Activated CD4-positive, alpha-beta T cell treated with anti-CD3 and anti-CD28 coated beads, Interleukin-2, Interleukin-4, amounts not matched to agents 100 ng/mL and 50 ng/mL, durations not matched to agents 16 hours and 8 hours (primary cell): ENCODE results near the gene FBXW5.

ENCODE experiments used
- DNase-seq: peaks from one replicate; pipeline ENCODE4 v3.0.0-alpha.2; 2020; ENCODE audit warnings: low spot score

Gene FBXW5

DNA sequence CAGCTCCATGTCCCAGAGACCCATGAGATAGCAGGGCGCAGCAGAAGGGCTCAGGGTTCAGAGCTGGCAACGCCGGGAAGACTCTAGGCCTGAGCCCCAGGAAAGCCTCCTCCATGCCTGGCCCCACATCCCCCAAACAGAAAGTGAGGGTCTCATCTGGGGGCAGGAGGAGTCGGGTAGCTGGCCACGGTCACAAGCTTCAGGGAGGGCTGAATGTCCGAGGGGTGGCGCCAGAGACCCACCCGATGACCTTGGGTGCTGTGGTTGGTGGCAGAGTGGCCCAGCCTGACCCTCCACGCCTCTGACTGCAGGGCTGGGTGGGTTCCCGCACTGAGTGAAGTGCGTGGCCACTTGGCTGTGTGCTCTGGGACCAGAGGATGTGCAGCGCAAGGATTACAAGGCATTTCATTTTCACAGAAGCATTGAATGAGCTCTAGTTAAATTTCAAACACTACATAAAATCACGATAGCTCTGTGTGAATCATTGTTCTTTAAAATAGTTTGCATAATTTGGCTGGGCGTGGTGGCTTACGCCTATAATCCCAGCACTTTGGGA is 3.5 kb upstream of the FBXW5 start:
- no peak for DNase-seq

DNA sequence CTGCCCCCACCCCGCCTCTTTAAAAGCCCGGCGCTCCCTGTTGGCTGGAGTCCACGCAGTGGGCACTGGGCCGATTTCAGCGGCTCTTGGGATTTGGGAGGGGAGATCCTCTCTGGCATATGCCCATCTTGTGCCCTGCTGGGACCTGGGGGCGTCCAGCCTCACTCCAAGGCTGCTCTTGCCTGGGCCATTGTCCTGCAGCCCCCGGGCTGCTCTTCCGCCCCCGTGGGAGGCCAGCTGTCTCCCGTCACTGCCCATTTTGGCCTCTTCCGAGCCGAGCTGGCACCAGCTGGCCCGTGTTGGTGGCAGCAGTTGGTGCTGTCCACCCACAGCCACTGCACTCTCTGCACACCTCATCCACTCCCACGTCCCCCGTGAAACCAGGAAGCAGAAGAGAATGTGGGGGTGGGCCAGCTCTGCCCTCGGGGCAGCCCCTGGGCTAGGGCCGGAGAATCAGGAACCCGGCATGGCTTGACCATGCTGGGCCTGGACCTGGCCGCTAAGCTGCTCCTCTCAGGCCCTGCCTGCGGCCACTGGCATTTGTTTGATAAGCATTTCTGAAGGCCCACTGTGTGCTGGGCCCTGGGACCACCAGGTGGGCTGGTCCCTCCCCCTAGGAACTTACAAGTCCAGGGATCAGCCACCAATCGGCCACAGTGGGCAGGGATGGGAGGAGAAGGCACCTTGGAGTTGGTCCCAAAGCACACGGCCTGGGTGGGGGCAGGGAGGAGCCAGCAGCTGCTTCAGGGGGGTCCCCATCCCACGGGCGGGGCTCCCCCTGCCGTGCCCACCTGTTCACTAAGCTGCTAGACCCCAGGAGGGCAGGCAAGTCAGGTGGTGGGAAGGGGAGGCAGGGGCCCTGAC is 2.7 kb upstream of the FBXW5 start:
- DNase-seq: no peak

DNA sequence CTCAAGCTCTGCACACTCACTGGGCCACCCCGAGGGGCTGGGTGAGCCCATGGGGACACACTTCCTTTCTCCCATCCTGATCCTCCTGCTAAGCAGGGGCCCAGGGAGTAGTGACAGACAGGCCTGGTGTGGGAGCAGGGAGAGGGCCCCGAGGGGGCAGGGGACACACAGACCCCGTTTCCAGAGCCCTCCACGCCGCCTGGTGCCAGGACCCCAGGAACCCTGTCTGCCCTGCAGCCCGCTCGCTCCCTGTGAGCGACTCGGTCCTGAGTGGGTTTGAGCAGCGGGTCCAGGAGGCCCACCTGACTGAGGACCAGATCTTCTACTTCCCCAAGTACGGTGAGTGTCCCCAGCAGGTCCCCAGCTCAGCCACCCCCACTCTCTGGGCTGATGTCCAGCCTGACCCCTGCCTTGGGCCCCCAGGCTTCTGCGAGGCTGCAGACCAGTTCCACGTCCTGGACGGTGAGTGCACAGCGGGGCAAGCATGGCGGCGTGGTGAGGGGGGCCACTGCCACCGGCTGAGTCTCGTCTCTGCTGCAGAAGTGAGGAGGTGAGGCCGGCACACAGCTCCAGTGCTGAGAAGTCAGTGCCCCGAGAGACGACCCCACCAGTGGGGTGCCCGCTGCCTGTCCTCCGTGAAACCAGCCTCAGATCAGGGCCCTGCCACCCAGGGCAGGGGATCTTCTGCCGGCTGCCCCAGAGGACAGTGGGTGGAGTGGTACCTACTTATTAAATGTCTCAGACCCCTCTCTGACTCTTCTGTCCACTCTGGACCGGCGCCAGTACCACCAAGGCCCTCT is 1.9 kb upstream of the FBXW5 start:
- no peak for DNase-seq

DNA sequence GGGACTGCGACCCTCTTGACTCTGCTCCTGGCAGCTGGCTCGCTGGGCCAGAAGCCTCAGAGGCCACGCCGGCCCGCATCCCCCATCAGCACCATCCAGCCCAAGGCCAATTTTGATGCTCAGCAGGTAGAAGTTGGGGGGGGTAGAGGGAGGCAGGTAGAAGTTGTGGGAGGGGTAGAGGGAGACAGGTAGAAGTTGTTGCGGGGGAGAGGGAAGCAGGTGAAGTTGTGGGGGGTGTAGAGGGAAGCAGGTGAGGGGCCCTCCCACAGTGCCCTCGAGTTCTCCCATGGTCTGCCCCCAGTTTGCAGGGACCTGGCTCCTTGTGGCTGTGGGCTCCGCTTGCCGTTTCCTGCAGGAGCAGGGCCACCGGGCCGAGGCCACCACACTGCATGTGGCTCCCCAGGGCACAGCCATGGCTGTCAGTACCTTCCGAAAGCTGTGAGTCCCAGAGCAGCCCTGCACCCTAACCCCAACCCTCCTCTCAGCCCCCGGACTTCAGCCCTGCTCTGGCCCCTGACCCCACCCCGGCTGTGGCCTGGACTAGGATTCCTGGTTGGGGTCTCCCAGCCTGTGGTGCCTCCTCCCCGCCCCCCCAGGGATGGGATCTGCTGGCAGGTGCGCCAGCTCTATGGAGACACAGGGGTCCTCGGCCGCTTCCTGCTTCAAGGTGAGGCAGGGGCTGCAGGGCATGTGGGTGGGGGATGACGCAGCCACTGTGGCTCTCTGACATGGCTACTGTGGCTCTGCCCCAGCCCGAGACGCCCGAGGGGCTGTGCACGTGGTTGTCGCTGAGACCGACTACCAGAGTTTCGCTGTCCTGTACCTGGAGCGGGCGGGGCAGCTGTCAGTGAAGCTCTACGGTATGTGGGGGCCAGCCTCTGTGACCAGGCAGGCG is 1.0 kb upstream of the FBXW5 start:
- DNase-seq: no peak

DNA sequence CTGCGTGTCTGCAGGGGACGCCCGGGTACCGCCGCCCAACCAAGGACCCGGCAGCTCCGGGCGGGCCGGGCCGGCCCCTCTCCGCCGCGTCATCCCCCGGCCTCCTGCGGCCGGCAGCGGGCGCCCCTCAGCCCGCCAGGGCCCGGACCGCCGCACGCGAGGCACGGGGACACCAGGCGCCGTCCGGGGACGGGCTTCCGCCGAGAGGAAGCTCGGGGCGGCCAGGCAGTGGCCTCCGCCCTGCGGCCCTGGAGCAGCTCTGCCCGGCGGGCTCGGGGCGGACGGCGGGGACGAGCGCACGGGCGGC is 373 bp downstream of the FBXW5 start:
- DNase-seq: no peak

DNA sequence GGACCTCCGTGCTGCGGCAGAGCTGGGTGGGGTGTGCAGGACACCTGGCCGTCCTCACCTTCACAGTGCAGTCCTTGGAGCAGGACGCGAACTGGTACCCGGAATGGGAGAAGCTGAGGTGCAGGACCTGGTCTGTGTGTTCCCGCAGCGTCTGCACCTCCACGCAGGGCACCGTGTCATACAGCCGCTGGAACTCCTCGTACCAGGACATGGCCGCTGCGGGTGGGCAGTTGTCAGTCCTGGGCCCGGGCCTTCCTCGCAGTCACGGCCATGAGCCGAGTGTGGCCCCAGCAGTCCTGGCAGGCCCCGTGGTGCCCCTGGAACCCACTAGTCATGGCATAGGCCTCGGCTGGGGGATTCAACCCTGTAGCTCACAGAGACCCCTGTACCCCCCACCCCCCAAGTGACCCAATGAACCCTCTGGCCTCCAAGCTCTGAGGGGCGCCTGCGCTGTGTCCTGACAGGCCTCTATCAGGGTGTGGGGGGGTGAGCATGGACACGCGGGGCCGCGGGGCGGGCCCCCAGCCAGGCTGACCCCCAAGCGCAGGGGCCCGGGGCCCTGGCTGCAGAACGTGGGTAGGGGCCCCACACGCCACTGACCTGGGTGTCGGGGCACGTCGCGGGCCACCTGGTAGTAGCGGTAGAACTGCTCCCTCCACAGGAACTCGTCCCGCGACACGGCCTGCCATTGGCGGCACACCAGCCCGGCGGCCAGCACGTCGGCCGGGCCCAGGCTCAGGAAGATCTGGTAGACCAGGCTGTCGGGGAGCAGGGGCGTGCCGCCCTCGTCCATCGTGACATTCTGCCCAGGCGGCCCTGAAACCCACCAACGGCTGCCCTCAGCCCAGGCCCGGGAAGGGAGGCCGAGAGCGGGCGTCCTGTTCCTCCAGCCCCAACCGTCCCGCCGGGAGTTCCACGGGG is 987 bp downstream of the FBXW5 start:
- DNase-seq: peak; percentile 25

DNA sequence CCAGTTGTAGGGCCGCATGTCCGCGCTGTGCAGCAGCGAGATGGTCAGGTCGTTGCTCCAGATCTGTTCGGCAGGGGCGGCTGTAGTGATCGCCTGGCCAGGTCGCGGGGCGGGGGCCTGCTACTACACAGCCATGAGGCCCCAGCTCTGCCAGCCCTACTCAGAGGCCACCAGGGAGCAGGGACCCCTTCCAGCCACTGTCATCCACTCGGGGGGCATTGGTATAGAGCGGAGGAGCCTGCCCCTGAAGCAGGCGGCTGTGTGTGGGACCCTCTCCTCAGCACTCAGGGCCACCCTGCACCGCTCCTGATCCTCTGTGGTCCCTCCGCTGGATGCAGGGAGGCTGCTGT is 1.7 kb downstream of the FBXW5 start:
- no peak for DNase-seq

DNA sequence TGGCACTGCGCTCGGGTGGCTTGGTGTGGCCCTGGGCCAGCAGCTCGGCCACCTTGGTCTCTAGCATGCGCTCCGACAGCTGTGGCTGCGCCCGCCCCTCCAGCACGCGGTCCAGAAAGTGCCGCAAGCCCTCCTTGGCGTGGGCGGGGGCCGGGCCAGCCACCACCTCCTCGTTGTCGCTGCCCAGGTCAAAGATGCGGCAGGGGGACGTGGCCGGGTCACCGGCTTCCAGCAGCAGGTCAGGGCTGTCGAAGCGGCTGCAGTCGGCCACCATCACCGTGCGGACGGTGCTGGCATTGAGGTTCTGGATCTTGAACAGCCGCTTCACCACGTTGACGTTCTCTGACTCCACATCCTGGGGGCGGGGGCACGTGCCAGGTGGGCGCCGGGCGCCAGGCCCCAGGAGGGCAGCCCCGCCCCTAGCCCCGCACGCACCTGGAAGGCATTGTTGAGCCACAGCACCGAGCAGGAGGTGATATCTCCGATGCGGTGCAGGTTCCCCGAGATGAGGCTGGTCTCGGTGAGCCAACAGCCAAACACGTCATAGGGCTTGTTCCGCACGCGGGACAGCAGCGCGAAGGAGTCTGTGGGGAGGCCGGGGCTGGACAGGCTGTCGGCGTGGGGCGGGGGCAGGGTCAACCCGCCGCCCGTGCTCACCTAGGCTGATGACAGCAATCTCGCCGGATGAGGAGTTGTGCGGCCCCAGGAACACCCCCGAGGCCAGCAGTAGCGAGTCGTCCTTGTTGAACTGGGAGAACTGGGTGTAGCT is 2.2 kb downstream of the FBXW5 start:
- DNase-seq: no peak

DNA sequence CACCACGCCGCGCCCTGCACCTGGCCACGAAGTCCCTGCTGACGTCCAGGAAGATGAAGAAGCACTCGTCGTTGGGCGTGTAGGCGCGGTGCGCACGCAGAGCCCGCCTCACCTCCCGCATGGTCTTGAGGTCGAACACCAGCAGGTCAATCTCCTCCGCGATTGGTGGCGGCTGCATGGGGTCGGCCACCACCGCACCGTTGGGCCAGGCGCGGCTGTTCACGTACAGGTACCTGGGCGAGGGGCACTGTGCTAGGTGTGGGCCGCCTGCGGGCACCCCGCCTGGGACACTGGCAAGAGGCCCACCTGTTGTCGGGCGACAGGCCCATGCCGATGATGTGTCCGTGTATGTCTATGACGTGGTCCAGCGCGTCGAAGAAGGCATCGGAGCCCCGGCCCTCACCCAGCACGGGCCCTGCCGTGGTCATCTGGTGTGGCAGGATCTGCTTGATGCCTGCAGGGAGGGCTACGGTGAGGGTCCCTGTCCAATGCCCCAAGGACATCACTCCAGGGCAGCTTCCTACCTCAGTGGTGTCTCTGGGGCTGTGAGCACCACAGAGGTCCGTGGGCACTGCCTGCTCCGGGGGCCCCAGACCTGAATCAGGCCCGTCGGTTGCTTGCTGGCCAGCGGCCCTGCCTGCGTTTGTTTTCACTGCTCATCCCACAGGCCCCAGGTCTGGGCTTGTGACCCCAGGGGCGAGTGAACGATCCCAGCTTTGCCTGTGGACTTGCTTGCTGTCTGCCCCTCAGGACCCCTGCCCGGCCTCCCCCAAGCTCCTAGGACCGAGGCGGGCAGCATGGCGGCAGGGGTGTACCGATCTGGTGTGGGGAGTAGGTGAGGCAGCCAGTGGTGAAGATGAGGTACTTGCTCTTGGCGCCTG is 3.1 kb downstream of the FBXW5 start:
- no peak for DNase-seq

DNA sequence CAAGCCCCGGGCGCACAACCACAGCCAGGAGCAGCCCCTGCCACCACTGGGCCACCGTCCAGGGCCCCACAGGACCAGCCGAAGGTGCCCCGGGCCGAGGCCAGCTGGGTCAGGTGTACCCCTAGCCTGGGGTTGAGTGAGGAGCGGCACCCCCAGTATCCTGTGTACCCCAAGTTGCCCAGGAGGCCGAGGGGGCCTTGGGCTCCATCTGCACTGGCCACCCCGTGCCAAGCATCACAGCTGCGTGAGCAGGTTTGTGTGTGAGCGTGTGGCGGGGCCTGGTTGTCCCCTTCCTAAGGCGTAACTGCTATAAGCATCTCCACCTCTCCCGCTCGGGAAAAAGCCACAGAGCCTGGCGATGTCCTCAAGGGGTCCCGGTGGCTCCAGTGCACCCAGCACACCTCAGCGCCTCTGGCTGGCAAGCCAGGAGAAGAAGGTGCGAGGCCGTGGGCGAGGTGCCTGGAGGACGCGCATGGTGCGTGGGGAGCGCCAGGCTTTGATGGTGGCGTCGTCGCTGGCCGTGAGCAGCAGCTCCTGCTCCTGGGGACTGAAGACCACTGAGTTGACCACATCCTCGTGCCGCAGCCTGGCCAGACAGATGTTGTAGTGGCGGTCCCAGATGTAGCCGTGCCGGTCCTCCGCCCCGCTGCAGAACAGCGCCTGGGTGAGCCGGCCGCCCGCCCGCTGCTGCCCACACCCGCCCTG is 3.9 kb downstream of the FBXW5 start:
- DNase-seq: no peak

DNA sequence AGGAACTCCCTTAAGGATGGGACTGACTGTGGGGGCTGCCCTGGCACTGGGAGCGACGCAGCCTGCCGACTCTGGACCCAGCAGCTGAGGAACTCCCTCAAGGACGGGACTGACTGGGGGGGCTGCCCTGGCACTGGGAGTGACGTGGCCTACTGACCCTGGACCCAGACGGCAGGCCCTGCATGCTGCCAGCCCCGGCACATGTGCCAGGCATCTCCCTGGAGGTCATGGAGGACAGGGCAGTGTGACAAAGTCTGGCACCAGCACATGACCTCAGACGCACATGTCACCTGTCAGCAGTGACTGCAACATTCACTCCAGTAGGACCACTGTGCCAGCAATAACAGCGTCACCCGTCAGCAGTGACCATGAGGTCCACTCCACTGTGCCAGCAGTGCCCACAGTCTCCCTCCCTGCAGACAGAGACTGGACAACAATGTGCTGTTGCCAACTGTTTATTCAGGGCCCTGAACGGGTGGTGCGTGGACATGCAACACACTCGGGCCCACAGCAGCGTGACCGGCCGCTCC is 4.5 kb downstream of the FBXW5 start:
- no peak for DNase-seq

DNA sequence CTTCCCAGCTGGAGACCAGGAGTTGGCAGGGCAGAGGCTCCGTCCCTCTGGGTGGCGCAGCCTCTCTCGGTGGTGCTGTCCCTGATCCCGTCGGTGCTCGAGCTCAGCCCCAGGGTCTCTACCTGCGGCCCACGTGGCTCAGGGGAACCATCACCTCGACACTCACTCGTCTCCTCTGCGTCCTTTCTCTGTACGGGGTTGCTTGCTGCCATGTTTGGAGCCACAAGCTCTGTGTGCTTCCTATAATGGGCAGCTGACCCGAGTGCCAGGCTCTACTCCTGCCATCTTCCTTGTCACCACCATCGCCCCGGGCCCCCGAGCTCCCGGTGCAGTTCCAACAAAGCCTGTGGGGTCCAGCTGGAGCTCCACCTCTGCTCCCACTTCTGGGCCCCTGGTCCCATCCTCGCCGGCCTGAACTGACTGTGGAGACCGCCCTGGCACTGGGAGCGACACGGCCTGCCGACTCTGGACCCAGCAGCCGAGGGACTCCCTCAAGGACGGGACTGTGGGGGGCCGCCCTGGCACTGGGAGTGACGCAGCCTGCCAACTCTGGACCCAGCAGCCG is 5.0 kb downstream of the FBXW5 start:
- DNase-seq: no peak

DNA sequence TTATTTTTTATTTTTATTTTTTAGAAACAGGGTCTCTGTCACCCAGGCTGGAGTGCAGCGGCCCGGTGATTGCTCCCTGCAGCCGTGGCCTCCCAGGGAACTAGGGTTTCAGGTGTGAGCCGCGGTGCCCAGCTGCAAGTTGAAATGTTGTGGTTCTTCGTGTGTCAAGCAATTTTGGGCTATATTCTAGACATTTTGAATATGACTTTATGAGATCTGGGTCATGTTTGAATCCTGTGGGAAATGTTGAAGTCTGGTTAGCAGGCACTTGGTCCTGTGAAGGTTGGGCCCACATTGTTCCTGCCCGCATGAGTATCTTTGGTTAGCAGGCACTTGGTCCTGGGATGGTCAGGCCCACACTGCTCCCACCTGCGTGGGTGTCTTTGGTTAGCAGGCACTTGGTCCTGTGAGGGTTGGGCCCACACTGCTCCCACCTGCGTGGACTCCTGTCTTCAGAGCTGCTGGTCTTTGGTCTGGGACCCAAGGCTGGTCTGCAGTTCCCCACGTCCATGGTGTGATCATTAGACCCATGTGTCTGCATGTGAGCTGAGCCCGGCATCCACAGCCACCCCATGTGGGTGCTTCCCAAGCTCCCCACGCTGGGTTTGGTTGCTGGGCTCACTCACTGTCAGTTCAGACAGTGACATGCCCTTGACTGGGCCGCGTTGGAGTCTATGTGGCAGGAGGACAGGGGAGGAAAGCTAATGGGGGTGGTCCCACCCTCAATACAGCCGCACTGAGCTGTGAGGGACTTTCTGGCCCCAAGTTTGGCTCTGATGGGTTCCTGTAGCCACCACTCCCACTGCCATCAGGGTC is 7.1 kb downstream of the FBXW5 start:
- no peak for DNase-seq

DNA sequence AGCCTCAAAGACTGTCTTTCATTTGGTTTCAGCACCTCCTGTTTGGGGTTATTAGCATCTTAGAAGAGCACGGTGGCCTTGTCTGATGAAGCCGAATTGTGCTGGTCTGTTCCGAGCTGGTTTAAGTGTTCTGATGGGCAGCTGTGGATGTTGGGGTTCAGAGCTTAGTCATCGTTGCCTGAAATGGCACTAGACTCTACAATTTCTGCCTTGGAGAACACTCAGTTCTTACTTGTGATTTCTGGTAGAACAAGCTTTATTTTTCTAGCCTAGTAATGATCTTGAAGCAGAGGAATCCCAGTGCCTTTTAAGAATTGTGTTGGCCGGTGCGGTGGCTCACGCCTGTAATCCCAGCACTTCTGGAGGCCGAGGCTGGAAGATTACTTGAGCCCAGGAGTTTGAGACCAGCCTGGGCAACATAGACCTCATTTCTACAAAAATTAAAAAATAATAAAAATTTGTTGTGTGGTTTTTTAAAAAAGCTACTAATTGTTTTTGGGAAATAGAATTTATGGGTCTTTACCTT is 7.8 kb downstream of the FBXW5 start:
- no peak for DNase-seq

DNA sequence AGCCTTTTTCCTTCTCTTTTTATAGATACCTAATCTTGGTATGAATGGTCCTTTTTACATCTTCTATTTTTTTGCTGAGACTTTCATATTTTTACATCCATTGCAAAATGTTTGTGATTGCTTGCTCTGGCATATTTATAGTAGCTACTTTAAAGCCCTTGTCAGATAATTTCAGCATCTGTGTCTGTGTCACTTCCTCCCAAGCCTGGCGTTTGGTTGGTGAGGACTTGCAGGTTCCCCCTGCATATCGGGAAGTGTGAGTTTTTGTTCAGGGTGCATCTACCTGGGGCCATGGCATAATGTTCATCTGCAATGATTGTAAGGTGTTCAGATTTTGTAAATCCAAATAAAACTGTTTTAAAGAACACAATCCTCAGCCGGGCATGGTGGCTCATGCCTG is 8.9 kb downstream of the FBXW5 start:
- DNase-seq: no peak

DNA sequence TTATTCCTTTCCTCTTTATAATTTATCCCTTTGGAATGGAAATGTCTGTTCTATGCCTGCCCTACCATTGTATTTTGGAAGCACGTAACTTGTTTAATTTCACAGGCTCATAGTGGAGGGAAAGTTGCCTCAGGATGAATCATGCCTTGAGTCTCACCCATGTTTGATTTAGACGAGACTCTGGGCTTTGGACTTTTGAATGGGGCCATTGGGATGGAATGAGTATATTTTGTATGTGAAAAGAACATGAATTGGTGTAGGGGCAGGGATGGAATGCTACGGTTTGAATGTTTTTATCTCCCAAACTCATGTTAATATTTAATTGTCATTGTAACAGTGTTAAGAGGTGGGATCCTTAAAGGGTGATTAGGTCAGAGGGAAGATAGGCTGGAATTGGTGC is 10.3 kb downstream of the FBXW5 start:
- no peak for DNase-seq

DNA sequence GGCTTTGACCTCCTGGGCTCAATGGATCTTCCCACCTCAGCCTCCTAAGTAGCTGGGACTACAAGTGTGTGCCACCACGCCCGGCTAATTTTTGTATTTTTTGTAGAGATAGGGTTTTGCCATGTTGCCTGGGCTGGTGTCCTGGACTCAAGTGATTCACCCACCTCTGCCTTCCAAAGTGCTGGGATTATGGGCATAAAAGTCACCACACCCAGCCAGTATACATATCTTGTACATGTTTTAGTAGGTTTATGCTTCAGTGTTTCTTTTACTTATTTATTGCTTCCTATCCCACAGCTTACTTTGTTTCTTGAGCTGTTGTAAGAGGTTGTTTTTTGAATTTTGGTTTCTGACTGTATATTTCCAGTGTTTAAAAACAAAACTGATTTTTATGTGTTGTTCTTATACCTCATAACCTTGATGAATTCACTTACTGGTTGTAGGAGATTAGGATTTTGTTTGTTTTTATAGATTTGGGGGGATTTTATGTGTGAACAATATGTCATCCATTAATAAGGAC is 12.9 kb downstream of the FBXW5 start:
- no peak for DNase-seq
